HepG2 (cell line): ENCODE data around the gene SLC2A8. TPM values are rescaled to one million over a fixed set of nuclear protein-coding genes. Genes with fewer than 3 reads are reported as not detected.

Experiments used
- ARHGAP35 ChIP-seq: sonication (generic); formaldehyde crosslinking; IDR thresholded peaks from 2 replicates; pipeline ENCODE4 v1.9.0; 2022; ENCODE audit warnings: mild to moderate bottlenecking, inconsistent platforms, moderate library complexity, missing genetic modification reagents, borderline replicate concordance
- CREB1 ChIP-seq, 2 experiments: fragments of 450-650 bp in 1 of 2; IDR thresholded peaks; 2 replicates each; pipeline ENCODE4 v1.6.1; 2016 to 2017; ENCODE audit warnings: control low read depth in 1 of 2, mild to moderate bottlenecking in 1 of 2, missing compliant biosample characterization in 1 of 2, missing genetic modification characterization in 1 of 2
- GATAD1 ChIP-seq: IDR thresholded peaks from 2 replicates; pipeline ENCODE4 v1.6.1; 2016; ENCODE audit warnings: missing genetic modification reagents, missing compliant biosample characterization
- NFYB ChIP-seq: sonication (generic); formaldehyde crosslinking; IDR thresholded peaks from 2 replicates; pipeline ENCODE4 v1.4.0; 2020; ENCODE audit warnings: missing genetic modification reagents
- POLR2G ChIP-seq: fragments of 200-400 bp; formaldehyde crosslinking; IDR thresholded peaks from 2 replicates; pipeline ENCODE4 v1.6.1; 2018; ENCODE audit warnings: mild to moderate bottlenecking, low read depth, low read length, moderate library complexity
- SALL1 ChIP-seq: sonication (generic); formaldehyde crosslinking; IDR thresholded peaks from 2 replicates; pipeline ENCODE4 v1.8.0; 2022; ENCODE audit warnings: mild to moderate bottlenecking, missing genetic modification reagents
- SMAD1 ChIP-seq: sonication (generic); formaldehyde crosslinking; IDR thresholded peaks from 2 replicates; pipeline ENCODE4 v1.4.0; 2020; ENCODE audit warnings: missing genetic modification reagents, low read depth, mild to moderate bottlenecking, borderline replicate concordance
- ZFYVE20 ChIP-seq: sonication (generic); formaldehyde crosslinking; IDR thresholded peaks from 2 replicates; pipeline ENCODE4 v1.8.0; 2023; ENCODE audit warnings: low read depth, mild to moderate bottlenecking, moderate library complexity, missing genetic modification reagents, borderline replicate concordance
- ZNF329 ChIP-seq: sonication (generic); formaldehyde crosslinking; IDR thresholded peaks from 2 replicates; pipeline ENCODE4 v1.9.0; 2021; ENCODE audit warnings: low read depth, mild to moderate bottlenecking, missing genetic modification reagents
- ZNF337 ChIP-seq: sonication (generic); formaldehyde crosslinking; IDR thresholded peaks from 2 replicates; pipeline ENCODE4 v1.5.1; 2020; ENCODE audit warnings: missing genetic modification reagents, low read depth, mild to moderate bottlenecking, borderline replicate concordance
- ZNF766 ChIP-seq: sonication (generic); formaldehyde crosslinking; IDR thresholded peaks from 2 replicates; pipeline ENCODE4 v1.5.0; 2020; ENCODE audit warnings: missing genetic modification reagents, borderline replicate concordance
- ZNF776 ChIP-seq: sonication (generic); formaldehyde crosslinking; IDR thresholded peaks from 2 replicates; pipeline ENCODE4 v1.4.0; 2020; ENCODE audit warnings: mild to moderate bottlenecking, missing genetic modification reagents
- polyA plus RNA-seq, 8 experiments: library from polyadenylated mRNA; depleted of rRNA in 3 of 8; stranded (reverse) in 7 of 8; unstranded in 1 of 8; fragments of >200 nt; fragmentation: Illumina TruSeq in 4 of 8; extraction: Trizol in 4 of 8; gene quantifications; 2 replicates each; pipeline versions ENCODE4 v1.2.1 to v1.2.3, GENCODE V29; 2011 to 2016; ENCODE audit warnings: low read depth in 4 of 8, missing spikeins in 1 of 8, mixed read lengths in 1 of 8; ENCODE audit not compliant: insufficient read depth in 1 of 8
- total RNA-seq, 5 experiments: library from RNA; depleted of rRNA; stranded (reverse); fragments of >200 nt; fragmentation: Illumina TruSeq; extraction: Trizol; gene quantifications; 2 replicates each; pipeline ENCODE4 v1.2.3, GENCODE V29; 2016; ENCODE audit warnings: low read depth in 1 of 5
- TF ChIP-seq, protein P1 (sequence below), 2 experiments: sonication (generic) in 1 of 2; formaldehyde crosslinking in 1 of 2; IDR thresholded peaks; 2 replicates each; pipeline versions ENCODE4 v1.5.1 to v1.6.1; 2011 to 2020; ENCODE audit warnings: borderline replicate concordance in 1 of 2, low read depth in 1 of 2, low read length in 1 of 2, mild to moderate bottlenecking in 1 of 2, missing genetic modification reagents in 1 of 2, moderate library complexity in 1 of 2
- TF ChIP-seq, protein P2 (sequence below): sonication (generic); formaldehyde crosslinking; IDR thresholded peaks from 2 replicates; pipeline ENCODE4 v1.5.0; 2020; ENCODE audit warnings: mild to moderate bottlenecking, missing genetic modification reagents, borderline replicate concordance
- TF ChIP-seq, protein P3 (sequence below): sonication (generic); formaldehyde crosslinking; IDR thresholded peaks from 2 replicates; pipeline ENCODE4 v1.8.0; 2022; ENCODE audit warnings: mild to moderate bottlenecking, missing genetic modification reagents; ENCODE audit not compliant: insufficient replicate concordance
- TF ChIP-seq, protein P4 (sequence below): sonication (generic); formaldehyde crosslinking; IDR thresholded peaks from 2 replicates; pipeline ENCODE4 v1.4.0; 2020; ENCODE audit warnings: missing genetic modification reagents

SLC2A8 gene
- total and polyA plus RNA-seq, 2 of the 13 experiments (the other 11 are each of a cell fraction or from before 2014, with no cell fraction given) = 22.6 to 48.6 TPM

DNA sequence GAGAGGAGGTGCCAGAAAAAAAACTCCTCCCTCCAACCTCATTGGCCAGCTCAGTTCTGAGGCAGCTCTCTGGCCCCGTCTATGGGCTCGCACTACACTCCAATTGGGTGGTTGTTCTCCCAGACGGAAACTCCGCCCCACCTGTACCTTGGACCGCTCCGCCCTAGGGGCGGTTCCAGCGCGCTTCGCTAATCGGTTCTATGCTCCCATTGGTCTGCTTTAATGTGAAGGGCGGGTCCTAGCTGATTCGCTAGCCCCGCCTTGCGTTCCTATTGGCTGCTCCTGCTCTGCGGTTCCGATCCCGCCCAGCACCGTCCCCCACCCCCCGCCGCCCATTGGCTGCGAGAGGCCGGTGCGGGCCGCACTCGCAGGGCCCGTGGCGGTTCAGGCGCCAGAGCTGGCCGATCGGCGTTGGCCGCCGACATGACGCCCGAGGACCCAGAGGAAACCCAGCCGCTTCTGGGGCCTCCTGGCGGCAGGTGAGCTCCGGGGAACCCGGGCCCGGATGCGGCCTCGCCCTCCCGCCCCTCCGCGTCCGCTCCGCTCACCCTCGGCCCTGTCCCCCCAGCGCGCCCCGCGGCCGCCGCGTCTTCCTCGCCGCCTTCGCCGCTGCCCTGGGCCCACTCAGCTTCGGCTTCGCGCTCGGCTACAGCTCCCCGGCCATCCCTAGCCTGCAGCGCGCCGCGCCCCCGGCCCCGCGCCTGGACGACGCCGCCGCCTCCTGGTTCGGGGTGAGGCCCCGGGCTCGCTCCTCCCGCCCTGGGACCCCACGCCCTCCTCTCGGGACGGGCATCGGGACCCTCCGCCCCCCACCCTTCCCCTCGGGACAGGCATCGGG lies at the start of gene SLC2A8 (continued):
- TF ChIP-seq, protein P1, sequence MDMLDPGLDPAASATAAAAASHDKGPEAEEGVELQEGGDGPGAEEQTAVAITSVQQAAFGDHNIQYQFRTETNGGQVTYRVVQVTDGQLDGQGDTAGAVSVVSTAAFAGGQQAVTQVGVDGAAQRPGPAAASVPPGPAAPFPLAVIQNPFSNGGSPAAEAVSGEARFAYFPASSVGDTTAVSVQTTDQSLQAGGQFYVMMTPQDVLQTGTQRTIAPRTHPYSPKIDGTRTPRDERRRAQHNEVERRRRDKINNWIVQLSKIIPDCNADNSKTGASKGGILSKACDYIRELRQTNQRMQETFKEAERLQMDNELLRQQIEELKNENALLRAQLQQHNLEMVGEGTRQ (IDR thresholded peaks at IDR 0.05; ENCODE audit: low read depth, low read length) = no peak
- TF ChIP-seq, protein P1 (CRISPR knock-in tag; IDR thresholded peaks at IDR 0.05; ENCODE audit: borderline replicate concordance) = peak; percentile 36; the same call in 1 of the 2 replicates
- TF ChIP-seq ARHGAP35 (CRISPR knock-in tag) (no peak), SMAD1 (CRISPR knock-in tag) (no peak), ZNF337 (CRISPR knock-in tag) (no peak), POLR2G (peak; percentile 67), ZNF766 (peak; percentile 74), ZFYVE20 (CRISPR knock-in tag) (no peak), NFYB (CRISPR knock-in tag) (peak; percentile 93), CREB1 (IDR thresholded peaks at IDR 0.05) (peak; percentile 62), CREB1 (CRISPR knock-in tag; IDR thresholded peaks at IDR 0.05) (peak; percentile 60; the same call in 1 of the 2 replicates), ZNF329 (CRISPR knock-in tag) (peak; percentile 68; the same call in 1 of the 2 replicates), GATAD1 (CRISPR knock-in tag) (no peak; the same call in 1 of the 2 replicates), ZNF776 (CRISPR knock-in tag) (peak; percentile 65), SALL1 (peak; percentile 59)
- TF ChIP-seq, protein P2, sequence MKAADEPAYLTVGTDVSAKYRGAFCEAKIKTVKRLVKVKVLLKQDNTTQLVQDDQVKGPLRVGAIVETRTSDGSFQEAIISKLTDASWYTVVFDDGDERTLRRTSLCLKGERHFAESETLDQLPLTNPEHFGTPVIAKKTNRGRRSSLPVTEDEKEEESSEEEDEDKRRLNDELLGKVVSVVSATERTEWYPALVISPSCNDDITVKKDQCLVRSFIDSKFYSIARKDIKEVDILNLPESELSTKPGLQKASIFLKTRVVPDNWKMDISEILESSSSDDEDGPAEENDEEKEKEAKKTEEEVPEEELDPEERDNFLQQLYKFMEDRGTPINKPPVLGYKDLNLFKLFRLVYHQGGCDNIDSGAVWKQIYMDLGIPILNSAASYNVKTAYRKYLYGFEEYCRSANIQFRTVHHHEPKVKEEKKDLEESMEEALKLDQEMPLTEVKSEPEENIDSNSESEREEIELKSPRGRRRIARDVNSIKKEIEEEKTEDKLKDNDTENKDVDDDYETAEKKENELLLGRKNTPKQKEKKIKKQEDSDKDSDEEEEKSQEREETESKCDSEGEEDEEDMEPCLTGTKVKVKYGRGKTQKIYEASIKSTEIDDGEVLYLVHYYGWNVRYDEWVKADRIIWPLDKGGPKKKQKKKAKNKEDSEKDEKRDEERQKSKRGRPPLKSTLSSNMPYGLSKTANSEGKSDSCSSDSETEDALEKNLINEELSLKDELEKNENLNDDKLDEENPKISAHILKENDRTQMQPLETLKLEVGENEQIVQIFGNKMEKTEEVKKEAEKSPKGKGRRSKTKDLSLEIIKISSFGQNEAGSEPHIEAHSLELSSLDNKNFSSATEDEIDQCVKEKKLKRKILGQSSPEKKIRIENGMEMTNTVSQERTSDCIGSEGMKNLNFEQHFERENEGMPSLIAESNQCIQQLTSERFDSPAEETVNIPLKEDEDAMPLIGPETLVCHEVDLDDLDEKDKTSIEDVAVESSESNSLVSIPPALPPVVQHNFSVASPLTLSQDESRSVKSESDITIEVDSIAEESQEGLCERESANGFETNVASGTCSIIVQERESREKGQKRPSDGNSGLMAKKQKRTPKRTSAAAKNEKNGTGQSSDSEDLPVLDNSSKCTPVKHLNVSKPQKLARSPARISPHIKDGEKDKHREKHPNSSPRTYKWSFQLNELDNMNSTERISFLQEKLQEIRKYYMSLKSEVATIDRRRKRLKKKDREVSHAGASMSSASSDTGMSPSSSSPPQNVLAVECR (CRISPR knock-in tag) = peak; percentile 62; the same call in 1 of the 2 replicates
- TF ChIP-seq, protein P3, sequence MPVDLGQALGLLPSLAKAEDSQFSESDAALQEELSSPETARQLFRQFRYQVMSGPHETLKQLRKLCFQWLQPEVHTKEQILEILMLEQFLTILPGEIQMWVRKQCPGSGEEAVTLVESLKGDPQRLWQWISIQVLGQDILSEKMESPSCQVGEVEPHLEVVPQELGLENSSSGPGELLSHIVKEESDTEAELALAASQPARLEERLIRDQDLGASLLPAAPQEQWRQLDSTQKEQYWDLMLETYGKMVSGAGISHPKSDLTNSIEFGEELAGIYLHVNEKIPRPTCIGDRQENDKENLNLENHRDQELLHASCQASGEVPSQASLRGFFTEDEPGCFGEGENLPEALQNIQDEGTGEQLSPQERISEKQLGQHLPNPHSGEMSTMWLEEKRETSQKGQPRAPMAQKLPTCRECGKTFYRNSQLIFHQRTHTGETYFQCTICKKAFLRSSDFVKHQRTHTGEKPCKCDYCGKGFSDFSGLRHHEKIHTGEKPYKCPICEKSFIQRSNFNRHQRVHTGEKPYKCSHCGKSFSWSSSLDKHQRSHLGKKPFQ = no peak
- TF ChIP-seq, protein P4, sequence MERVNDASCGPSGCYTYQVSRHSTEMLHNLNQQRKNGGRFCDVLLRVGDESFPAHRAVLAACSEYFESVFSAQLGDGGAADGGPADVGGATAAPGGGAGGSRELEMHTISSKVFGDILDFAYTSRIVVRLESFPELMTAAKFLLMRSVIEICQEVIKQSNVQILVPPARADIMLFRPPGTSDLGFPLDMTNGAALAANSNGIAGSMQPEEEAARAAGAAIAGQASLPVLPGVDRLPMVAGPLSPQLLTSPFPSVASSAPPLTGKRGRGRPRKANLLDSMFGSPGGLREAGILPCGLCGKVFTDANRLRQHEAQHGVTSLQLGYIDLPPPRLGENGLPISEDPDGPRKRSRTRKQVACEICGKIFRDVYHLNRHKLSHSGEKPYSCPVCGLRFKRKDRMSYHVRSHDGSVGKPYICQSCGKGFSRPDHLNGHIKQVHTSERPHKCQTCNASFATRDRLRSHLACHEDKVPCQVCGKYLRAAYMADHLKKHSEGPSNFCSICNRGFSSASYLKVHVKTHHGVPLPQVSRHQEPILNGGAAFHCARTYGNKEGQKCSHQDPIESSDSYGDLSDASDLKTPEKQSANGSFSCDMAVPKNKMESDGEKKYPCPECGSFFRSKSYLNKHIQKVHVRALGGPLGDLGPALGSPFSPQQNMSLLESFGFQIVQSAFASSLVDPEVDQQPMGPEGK = peak; percentile 43; the same call in 1 of the 2 replicates
